GM12878 (cell line): Measurements from ENCODE around the gene ODAPH. TPM values are rescaled to one million over a fixed set of nuclear protein-coding genes. Genes with fewer than 3 reads are reported as not detected.
"Not testable (repeated sequence)": the region's sequence is repeated elsewhere in the genome, so short reads cannot be mapped to it uniquely, and the experiment has no call there.

Experiments
- ATAC-seq: fragments of 200-7000 bp; cut with Tn5 transposase; 3 replicates; pipeline ENCODE4 v1.9.1; 2020; ENCODE audit warnings: mild to moderate bottlenecking, moderate library complexity
- BruUV-seq: library from RNA; stranded (reverse); fragments of 400-500 nt; replicated peaks from 2 replicates; lab custom pipeline; 2021; lab: Mats Ljungman, UMichigan
- CTCF ChIA-PET: fragments of 300-600 bp; sonication (Branson Sonifier 250); formaldehyde crosslinking; extraction: SDS; loops from one replicate; lab custom pipeline; 2021; ENCODE audit warnings: inconsistent platforms; lab: Yijun Ruan, JAX
- POLR2A ChIA-PET: fragments of 350-600 bp; formaldehyde crosslinking; extraction: SDS; loops from one replicate; lab custom pipeline; 2021; ENCODE audit warnings: inconsistent platforms; lab: Charles Lee
- RAD21 ChIA-PET: fragments of 300-600 bp; sonication (Branson Sonifier 250); formaldehyde crosslinking; loops from one replicate; lab custom pipeline; 2023; ENCODE audit warnings: antibody characterized with exemption; ENCODE audit not compliant: unreplicated experiment; lab: Charles Lee
- SMC1A ChIA-PET: fragments of 300-600 bp; sonication (Branson Sonifier 250); formaldehyde crosslinking; loops from one replicate; lab custom pipeline; 2023; ENCODE audit not compliant: unreplicated experiment, uncharacterized antibody; lab: Charles Lee
- DNase-seq: peaks from one replicate; pipeline ENCODE4 v3.0.0-alpha.2; 2011; ENCODE audit warnings: low read depth, low spot score
- FAIRE-seq: peaks from 3 replicates; lab custom pipeline; 2011; peaks lifted over from hg19 to GRCh38; lab: Jason Lieb, UNC
- H2AFZ ChIP-seq: 2 replicates; pipeline ENCODE4 v1.6.0; 2011; ENCODE audit warnings: low read depth, low read length, control low read depth; ENCODE audit not compliant: control insufficient read depth
- H3K27ac ChIP-seq: 2 replicates; pipeline ENCODE4 v1.5.1; 2011; ENCODE audit warnings: control low read depth; ENCODE audit not compliant: control insufficient read depth, insufficient read depth
- H3K27me3 ChIP-seq, 2 experiments: replicated peaks in 1 of 2; 2 replicates each; pipeline versions ENCODE4 v1.6.0 to v1.6.1; 2011; ENCODE audit warnings: low read length in 1 of 2; ENCODE audit not compliant: control insufficient read depth in 2 of 2, insufficient read depth in 2 of 2
- H3K36me3 ChIP-seq, 2 experiments: 2 replicates each; pipeline ENCODE4 v1.5.1; 2011; ENCODE audit warnings: low read length in 1 of 2; ENCODE audit not compliant: control insufficient read depth in 2 of 2, insufficient read depth in 2 of 2
- H3K4me1 ChIP-seq: 2 replicates; pipeline ENCODE4 v1.6.1; 2011; ENCODE audit warnings: mild to moderate bottlenecking, low read length, moderate library complexity, mixed read lengths; ENCODE audit not compliant: control insufficient read depth, insufficient read depth
- H3K4me2 ChIP-seq: 2 replicates; pipeline ENCODE4 v1.6.0; 2011; ENCODE audit warnings: control low read depth; ENCODE audit not compliant: control insufficient read depth, insufficient read depth
- H3K4me3 ChIP-seq: fragments of 200-600 bp; sonication (generic); 2 replicates; pipeline ENCODE4 v1.5.1; 2016
- H3K79me2 ChIP-seq: 2 replicates; pipeline ENCODE4 v1.6.0; 2011; ENCODE audit warnings: low read length; ENCODE audit not compliant: control insufficient read depth, insufficient read depth
- H3K9ac ChIP-seq: 2 replicates; pipeline ENCODE4 v1.8.0; 2011; ENCODE audit warnings: low read length, control low read depth, mixed read lengths; ENCODE audit not compliant: control insufficient read depth, insufficient read depth
- H3K9me3 ChIP-seq: replicated peaks from 3 replicates; pipeline ENCODE4 v1.5.1; 2011; ENCODE audit warnings: mild to moderate bottlenecking, low read length; ENCODE audit not compliant: control insufficient read depth, insufficient read depth
- H4K20me1 ChIP-seq: 2 replicates; pipeline ENCODE4 v1.6.0; 2011; ENCODE audit not compliant: control insufficient read depth, insufficient read depth
- DPF2 ChIP-seq: fragments of 450-650 bp; IDR thresholded peaks from 2 replicates; pipeline ENCODE4 v1.6.1; 2017; ENCODE audit warnings: mild to moderate bottlenecking
- KDM1A ChIP-seq: fragments of 200-600 bp; sonication (generic); IDR thresholded peaks from 2 replicates; pipeline ENCODE4 v1.6.1; 2016; ENCODE audit warnings: borderline replicate concordance
- LARP7 ChIP-seq: fragments of 450-650 bp; IDR thresholded peaks from 2 replicates; pipeline ENCODE4 v1.6.1; 2017; ENCODE audit warnings: mild to moderate bottlenecking
- NR2F1 ChIP-seq: fragments of 450-650 bp; conservative IDR thresholded peaks from 2 replicates; pipeline ENCODE4 v1.6.1; 2017; ENCODE audit warnings: mild to moderate bottlenecking
- RAD51 ChIP-seq: fragments of 450-650 bp; IDR thresholded peaks from 2 replicates; pipeline ENCODE4 v1.6.1; 2016; ENCODE audit warnings: moderate library complexity, mild to moderate bottlenecking, inconsistent platforms
- RBBP5 ChIP-seq: fragments of 200-600 bp; sonication (generic); conservative IDR thresholded peaks from 2 replicates; pipeline ENCODE4 v1.6.1; 2016
- SMARCA5 ChIP-seq: fragments of 450-650 bp; IDR thresholded peaks from 2 replicates; pipeline ENCODE4 v1.6.1; 2017; ENCODE audit warnings: mild to moderate bottlenecking
- SMC3 ChIP-seq: IDR thresholded peaks from 2 replicates; pipeline ENCODE4 v1.6.1; 2011; ENCODE audit warnings: low read length, improper control_type of control experiment, borderline replicate concordance
- SREBF2 ChIP-seq: IDR thresholded peaks from 2 replicates; pipeline ENCODE4 v1.6.1; 2012; ENCODE audit warnings: mild to moderate bottlenecking, low read length
- ZNF217 ChIP-seq: fragments of 450-650 bp; IDR thresholded peaks from 2 replicates; pipeline ENCODE4 v1.6.1; 2017; ENCODE audit warnings: antibody characterized with exemption, mild to moderate bottlenecking
- WGBS: methylation state at CpG from one replicate; pipeline ENCODE4 v1.1.6; 2016; ENCODE audit warnings: low lambda C conversion rate; ENCODE audit not compliant: insufficient replicate concordance, insufficient coverage; ENCODE audit errors: missing lambda C conversion rate; 5-methylcytosine and 5-hydroxymethylcytosine counted together
- in situ Hi-C: fragments of 300-500 bp; cut with MboI; formaldehyde crosslinking; loops from 9 replicates; pipeline ENCODE4 v1.14.3; 2018; ENCODE audit warnings: mixed read lengths
- intact Hi-C: fragments of 100-400 bp; cut with micrococcal nuclease; formaldehyde crosslinking; loops from one replicate; pipeline ENCODE4 v1.14.2; 2022; ENCODE audit not compliant: unreplicated experiment
- polyA plus RNA-seq, 11 experiments: library from polyadenylated mRNA; depleted of rRNA in 4 of 11; unstranded in 6 of 11; stranded (reverse) in 5 of 11; fragments of >200 nt; fragmentation: Nextera tagmentation in 4 of 11; fragmentation: Illumina TruSeq in 1 of 11; extraction: Ambion mirVana in 4 of 11; extraction: Trizol in 1 of 11; gene quantifications; 1 replicate in 1 of 11; 2 replicates in 10 of 11; pipeline versions ENCODE4 v1.2.1 to v1.2.3, GENCODE V29; 2011 to 2016; ENCODE audit warnings: inconsistent platforms in 2 of 11, missing spikeins in 2 of 11, low read depth in 1 of 11
- total RNA-seq, 4 experiments: library from RNA; depleted of rRNA in 3 of 4; stranded (reverse); fragments of >200 nt in 3 of 4; fragmentation: Illumina TruSeq in 1 of 4; extraction: Trizol in 1 of 4; gene quantifications; 2 replicates each; pipeline versions ENCODE4 v1.2.1 to v1.2.3, GENCODE V29; 2013 to 2021
- TF ChIP-seq, protein P1 (sequence below): fragments of 450-650 bp; IDR thresholded peaks from 2 replicates; pipeline ENCODE4 v1.6.1; 2017; ENCODE audit warnings: mild to moderate bottlenecking
- TF ChIP-seq, protein P2 (sequence below): fragments of 450-650 bp; IDR thresholded peaks from 2 replicates; pipeline ENCODE4 v1.6.1; 2017; ENCODE audit warnings: mild to moderate bottlenecking, low read depth, inconsistent platforms; ENCODE audit not compliant: poor library complexity, severe bottlenecking

Gene ODAPH
- total and polyA plus RNA-seq, 10 of the 15 experiments (the other 5 are each of a cell fraction or from before 2014, with no cell fraction given) = 0.06 to 0.13 (median 0.12) TPM; not detected in 6

DNA sequence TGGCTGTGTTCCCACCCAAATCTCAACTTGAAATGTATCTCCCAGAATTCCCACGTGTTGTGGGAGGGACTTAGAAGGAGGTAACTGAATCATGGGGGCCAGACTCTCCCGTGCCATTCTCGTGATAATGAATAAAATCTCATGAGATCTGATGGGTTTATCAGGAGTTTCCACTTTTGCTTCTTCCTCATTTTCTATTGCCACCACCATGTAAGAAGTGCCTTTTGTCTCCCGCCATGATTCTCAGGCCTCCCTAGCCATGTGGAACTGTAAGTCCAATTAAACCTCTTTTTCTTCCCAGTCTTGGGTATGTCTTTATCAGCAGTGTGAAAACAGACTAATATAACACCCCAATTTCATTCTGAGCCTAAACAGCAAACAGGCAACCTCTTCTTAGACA lies 46.3 kb upstream of the ODAPH start:
- H2AFZ ChIP-seq, H3K9ac ChIP-seq, DNase-seq, BruUV-seq, in situ Hi-C loops, H3K36me3 ChIP-seq, H4K20me1 ChIP-seq, ATAC-seq, POLR2A ChIA-PET, H3K9me3 ChIP-seq, intact Hi-C loops, H3K4me3 ChIP-seq, H3K27ac ChIP-seq, H3K4me2 ChIP-seq, FAIRE-seq, H3K27me3 ChIP-seq, H3K4me1 ChIP-seq: not testable (repeated sequence)
- peaks cover 59% of the 10 kb centered on the region for H3K79me2 ChIP-seq
- TF ChIP-seq, protein P1, sequence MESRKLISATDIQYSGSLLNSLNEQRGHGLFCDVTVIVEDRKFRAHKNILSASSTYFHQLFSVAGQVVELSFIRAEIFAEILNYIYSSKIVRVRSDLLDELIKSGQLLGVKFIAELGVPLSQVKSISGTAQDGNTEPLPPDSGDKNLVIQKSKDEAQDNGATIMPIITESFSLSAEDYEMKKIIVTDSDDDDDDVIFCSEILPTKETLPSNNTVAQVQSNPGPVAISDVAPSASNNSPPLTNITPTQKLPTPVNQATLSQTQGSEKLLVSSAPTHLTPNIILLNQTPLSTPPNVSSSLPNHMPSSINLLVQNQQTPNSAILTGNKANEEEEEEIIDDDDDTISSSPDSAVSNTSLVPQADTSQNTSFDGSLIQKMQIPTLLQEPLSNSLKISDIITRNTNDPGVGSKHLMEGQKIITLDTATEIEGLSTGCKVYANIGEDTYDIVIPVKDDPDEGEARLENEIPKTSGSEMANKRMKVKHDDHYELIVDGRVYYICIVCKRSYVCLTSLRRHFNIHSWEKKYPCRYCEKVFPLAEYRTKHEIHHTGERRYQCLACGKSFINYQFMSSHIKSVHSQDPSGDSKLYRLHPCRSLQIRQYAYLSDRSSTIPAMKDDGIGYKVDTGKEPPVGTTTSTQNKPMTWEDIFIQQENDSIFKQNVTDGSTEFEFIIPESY = peak; percentile 98
- 95% methylated on average over 4 of the region's 4 CpGs for WGBS
- RAD21 ChIA-PET = interaction anchor here (2.3 kb wide), 1 partner anchor 19 kb away, joined by 4 read pairs; no protein-coding TSS in a partner anchor
- CTCF ChIA-PET = interaction anchor here (1.3 kb wide), 1 partner anchor 14 kb away, joined by 4 read pairs; no protein-coding TSS in a partner anchor
- SMC1A ChIA-PET = interaction anchor here (0.7 to 1.6 kb wide), 3 partner anchors 10 to 255 kb away, joined by 3 to 5 read pairs (median 3); no protein-coding TSS in a partner anchor

DNA sequence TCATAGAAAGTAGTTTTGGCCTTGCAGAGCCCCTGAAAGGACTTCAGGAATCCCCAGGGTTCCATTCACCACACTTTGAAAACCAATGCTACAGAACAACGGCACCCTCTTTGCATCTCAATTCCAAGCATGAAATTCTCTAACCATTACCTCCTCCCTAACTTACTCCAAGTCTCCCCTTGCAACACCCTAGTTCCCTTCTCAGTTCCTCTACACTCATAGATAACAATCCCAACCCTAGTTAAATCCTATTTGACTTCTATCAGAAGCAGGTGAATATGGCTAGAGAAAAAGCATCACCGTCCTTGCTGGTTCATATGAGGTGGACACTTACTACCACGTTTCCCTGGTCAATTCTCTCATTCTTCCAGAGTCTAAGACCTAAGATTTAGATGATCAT lies 44.0 kb upstream of the ODAPH start:
- no peak overlapping the region for H2AFZ ChIP-seq
- RAD21 ChIA-PET = no interaction called here
- peak overlapping the region; percentile 60 for H3K27ac ChIP-seq
- DNase-seq (no peak), FAIRE-seq (no peak), ATAC-seq (no peak)
- CTCF ChIA-PET = interaction anchor here (0.9 to 1.8 kb wide), 2 partner anchors 20 kb away, joined by 3 to 8 read pairs; no protein-coding TSS in a partner anchor
- no TSS peak for BruUV-seq
- POLR2A ChIA-PET = interaction anchor here (0.6 kb wide), 1 partner anchor 11 kb away, joined by 4 read pairs; no protein-coding TSS in a partner anchor
- H3K9ac ChIP-seq = no peak overlapping the region; the same call in 1 of the 2 replicates
- H3K36me3 ChIP-seq = no peaks in the 10 kb centered on the region
- SMC1A ChIA-PET = interaction anchor here (1.6 to 2.1 kb wide), 3 partner anchors 12 to 157 kb away, joined by 4 to 10 read pairs (median 6); no protein-coding TSS in a partner anchor
- peaks cover 6% of the 10 kb centered on the region for H3K9me3 ChIP-seq
- peak overlapping the region; percentile 98 for H3K4me3 ChIP-seq
- in situ Hi-C loops (no loop called here), intact Hi-C loops (loop anchor here (5.0 kb wide), 2 partner anchors 215 to 640 kb away; no protein-coding TSS in a partner anchor)
- H3K4me2 ChIP-seq = peak overlapping the region; percentile 89
- no peaks in the 10 kb centered on the region for H3K4me1 ChIP-seq
- TF ChIP-seq ZNF217 (no peak), KDM1A (no peak), RBBP5 (no peak), SREBF2 (no peak), DPF2 (no peak), RAD51 (no peak), SMC3 (no peak), SMARCA5 (no peak), NR2F1 (no peak), LARP7 (no peak)
- TF ChIP-seq, protein P2, sequence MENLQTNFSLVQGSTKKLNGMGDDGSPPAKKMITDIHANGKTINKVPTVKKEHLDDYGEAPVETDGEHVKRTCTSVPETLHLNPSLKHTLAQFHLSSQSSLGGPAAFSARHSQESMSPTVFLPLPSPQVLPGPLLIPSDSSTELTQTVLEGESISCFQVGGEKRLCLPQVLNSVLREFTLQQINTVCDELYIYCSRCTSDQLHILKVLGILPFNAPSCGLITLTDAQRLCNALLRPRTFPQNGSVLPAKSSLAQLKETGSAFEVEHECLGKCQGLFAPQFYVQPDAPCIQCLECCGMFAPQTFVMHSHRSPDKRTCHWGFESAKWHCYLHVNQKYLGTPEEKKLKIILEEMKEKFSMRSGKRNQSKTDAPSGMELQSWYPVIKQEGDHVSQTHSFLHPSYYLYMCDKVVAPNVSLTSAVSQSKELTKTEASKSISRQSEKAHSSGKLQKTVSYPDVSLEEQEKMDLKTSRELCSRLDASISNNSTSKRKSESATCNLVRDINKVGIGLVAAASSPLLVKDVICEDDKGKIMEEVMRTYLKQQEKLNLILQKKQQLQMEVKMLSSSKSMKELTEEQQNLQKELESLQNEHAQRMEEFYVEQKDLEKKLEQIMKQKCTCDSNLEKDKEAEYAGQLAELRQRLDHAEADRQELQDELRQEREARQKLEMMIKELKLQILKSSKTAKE = no peak
- 65% methylated on average over 3 of the region's 3 CpGs for WGBS
- no peaks in the 10 kb centered on the region for H3K27me3 ChIP-seq
- peaks cover 70% of the 10 kb centered on the region for H3K79me2 ChIP-seq
- H4K20me1 ChIP-seq = no peaks in the 10 kb centered on the region
